GM10847 (cell line): ENCODE results near the gene NEDD8.

Experiments
- POLR2A ChIP-seq: IDR thresholded peaks from 2 replicates; pipeline ENCODE4 v1.6.1; 2011; ENCODE audit not compliant: insufficient read length; ENCODE audit errors: extremely low read depth

The NEDD8 gene

DNA sequence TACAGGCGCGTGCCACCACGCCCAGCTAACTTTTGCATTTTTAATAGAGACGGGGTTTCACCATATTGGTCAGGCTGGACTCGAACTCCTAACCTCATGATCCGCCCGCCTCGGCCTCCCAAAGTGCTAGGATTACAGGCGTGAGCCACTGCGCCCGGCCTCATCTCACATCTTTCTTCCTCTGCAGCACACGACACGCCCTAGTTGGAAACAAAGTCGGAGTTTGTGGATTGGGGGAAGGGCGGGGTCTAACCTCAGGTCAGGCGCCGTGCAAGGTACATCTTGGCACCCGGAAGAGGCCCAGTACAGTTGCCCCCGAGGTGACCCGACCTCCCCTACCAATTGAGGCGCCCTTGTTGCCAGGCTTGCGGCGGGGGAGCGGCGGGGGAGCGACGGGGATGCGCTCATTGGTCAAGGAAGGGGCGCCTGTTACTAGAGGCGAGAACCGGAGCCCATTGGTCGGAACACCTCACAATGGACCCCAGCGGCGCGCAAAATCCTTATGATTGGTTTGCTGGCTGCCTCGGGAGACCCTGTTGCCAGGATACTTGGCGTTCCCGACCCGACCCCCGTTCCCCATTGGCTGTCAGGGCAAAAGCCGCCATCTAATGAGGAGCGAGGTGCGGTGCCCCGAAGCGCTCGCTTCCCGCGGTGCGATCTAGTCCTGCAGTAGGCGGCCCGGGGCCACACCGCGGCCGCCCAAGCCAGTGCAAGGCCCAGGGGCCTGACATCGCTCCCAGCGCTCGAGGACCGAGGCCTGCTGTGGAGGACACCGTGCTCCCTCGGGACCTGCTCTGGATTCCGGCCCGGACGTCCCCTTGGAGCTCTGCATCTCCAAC lies 60.5 kb downstream of the NEDD8 start, which contains the start of gene REC8:
TSS of gene REC8 (plus strand) at position 659 of the 839 bp plus-strand sequence. CDS start 473 bp downstream, outside the sequence.
- peak; percentile 57 for TF ChIP-seq POLR2A

- no peak for TF ChIP-seq POLR2A
Observed at GRCh38 chr14:24167469-24168114, 64.6 kb downstream of the NEDD8 start.
